Natural killer cell treated with Interleukin-12 subunit alpha and Interleukin-12 subunit beta and Interleukin-15 and Interleukin-18, amount 100 ng/mL, for 72 hours (primary cell): ENCODE data around the gene CTPS1. TPM values are rescaled to one million over a fixed set of nuclear protein-coding genes. Genes with fewer than 3 reads are reported as not detected.
A peak's percentile ranks its signal among the peaks of the same experiment; 100 is the strongest.

Experiments used
- ATAC-seq, 2 donors: fragments of 150-1000 bp; cut with Tn5 transposase in 1 of 2; sonication (Bioruptor Pico), chemical (Tn5 transposase) in 1 of 2; 2 replicates each; pipeline ENCODE4 v1.10.0; 2021
- DNase-seq: peaks from one replicate; pipeline ENCODE4 v3.0.0; 2022; ENCODE audit warnings: low spot score
- H3K27ac Mint-ChIP-seq, 2 donors: 1 replicate in 1 of 2; 2 replicates in 1 of 2; pipeline ENCODE4 v1.8.0; 2022; ENCODE audit warnings: mixed read lengths in 2 of 2, mild to moderate bottlenecking in 1 of 2, moderate library complexity in 1 of 2
- H3K27me3 Mint-ChIP-seq, 2 donors: 1 replicate in 1 of 2; 2 replicates in 1 of 2; pipeline ENCODE4 v1.8.0; 2022; ENCODE audit warnings: mixed read lengths in 2 of 2
- H3K36me3 Mint-ChIP-seq: one replicate; pipeline ENCODE4 v1.8.0; 2022; ENCODE audit warnings: mixed read lengths
- H3K4me1 Mint-ChIP-seq, 2 donors: 1 replicate in 1 of 2; 2 replicates in 1 of 2; pipeline ENCODE4 v1.8.0; 2022; ENCODE audit warnings: low read depth in 2 of 2, mixed read lengths in 2 of 2, mild to moderate bottlenecking in 1 of 2
- H3K4me3 Mint-ChIP-seq: one replicate; pipeline ENCODE4 v1.8.0; 2022; ENCODE audit warnings: mixed read lengths
- H3K9me3 Mint-ChIP-seq: 2 replicates; pipeline ENCODE4 v1.8.0; 2022; ENCODE audit warnings: mixed read lengths
- total RNA-seq, 2 donors: library from RNA; stranded (reverse); gene quantifications; one replicate each; pipeline ENCODE4 v1.2.3, GENCODE V29; 2022

CTPS1 gene
- total RNA-seq, 2 donors from 2014 or later: 83.1 to 152 TPM

DNA sequence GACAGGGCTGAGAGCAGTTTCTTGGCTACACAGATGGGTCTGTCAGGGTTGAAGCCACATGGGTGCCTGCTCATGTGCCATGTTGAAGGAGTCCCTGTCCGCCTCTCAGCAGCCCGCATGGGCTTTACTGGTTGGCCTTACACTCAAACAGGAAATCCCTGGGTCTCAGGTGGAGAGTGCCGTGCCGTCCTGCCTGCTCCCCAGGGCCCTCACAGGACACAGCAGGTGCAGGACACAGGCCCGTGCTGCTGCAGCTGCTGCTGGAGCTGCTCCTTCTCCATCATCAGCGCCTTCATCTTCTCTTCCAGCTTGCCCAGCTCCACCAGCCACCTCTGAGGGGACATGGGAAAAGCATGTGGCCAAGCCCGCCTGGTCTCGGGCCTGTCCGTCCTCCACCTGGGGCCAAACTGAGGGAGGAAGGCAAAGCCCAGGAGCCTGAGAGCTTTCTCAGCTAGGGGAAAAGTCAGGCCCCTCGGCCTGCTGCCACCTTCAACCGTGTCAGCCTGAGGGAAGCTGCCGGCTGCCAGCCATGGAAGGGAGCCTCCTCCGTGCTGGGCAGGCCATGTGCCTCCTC is 36.5 kb downstream of the CTPS1 start:
- ATAC-seq (no peak), DNase-seq (no peak)
- no peak overlapping the region for H3K27ac Mint-ChIP-seq
- peaks cover 0 to 7% of the 10 kb centered on the region in 2 donors for H3K4me1 Mint-ChIP-seq
- no peaks in the 10 kb centered on the region for H3K27me3 Mint-ChIP-seq
- H3K9me3 Mint-ChIP-seq: no peaks in the 10 kb centered on the region
- H3K4me3 Mint-ChIP-seq: no peak overlapping the region
- peaks cover 18% of the 10 kb centered on the region for H3K36me3 Mint-ChIP-seq

- Mint-ChIP-seq H3K27ac (no peak overlapping the region), H3K27me3 (no peaks in the 10 kb centered on the region), H3K9me3 (no peaks in the 10 kb centered on the region), H3K4me1 (peaks cover 0 to 7% of the 10 kb centered on the region in 2 donors), H3K36me3 (peaks cover 7% of the 10 kb centered on the region), H3K4me3 (no peak overlapping the region)
- no peak for ATAC-seq
- DNase-seq: no peak
Measured at GRCh38 chr1:41017141-41018017, 37.9 kb downstream of the CTPS1 start.

DNA sequence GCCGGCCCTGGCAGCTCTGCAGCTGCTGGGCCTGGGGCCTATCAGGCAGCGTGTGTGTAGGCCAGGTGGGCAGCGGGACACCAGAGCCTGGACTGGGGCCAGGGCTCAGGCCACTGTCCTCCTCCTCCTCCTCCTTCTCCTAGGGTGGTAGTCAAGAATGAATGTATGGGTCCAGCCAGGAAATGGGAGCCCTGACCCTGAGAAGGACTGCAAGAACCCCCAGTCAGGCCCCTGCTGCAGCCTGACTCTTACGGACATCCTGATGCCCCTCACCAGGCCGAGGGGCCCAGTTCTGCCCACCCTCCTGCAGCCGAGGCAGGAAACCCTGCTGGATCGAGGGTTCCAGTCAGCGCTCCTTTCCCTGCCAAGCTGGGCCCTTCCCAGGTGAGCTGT is 38.5 kb downstream of the CTPS1 start:
- Mint-ChIP-seq H3K27ac (no peak overlapping the region), H3K27me3 (no peaks in the 10 kb centered on the region), H3K36me3 (peaks cover 5% of the 10 kb centered on the region), H3K4me3 (no peak overlapping the region), H3K9me3 (no peaks in the 10 kb centered on the region), H3K4me1 (peaks cover 0 to 7% of the 10 kb centered on the region in 2 donors)
- DNase-seq: no peak
- ATAC-seq: no peak

- Mint-ChIP-seq H3K9me3 (no peaks in the 10 kb centered on the region), H3K36me3 (peaks cover 5% of the 10 kb centered on the region), H3K4me3 (no peak overlapping the region), H3K4me1 (peaks cover 0 to 7% of the 10 kb centered on the region in 2 donors), H3K27me3 (no peaks in the 10 kb centered on the region), H3K27ac (no peak overlapping the region)
- no peak for ATAC-seq
- no peak for DNase-seq
Measured at GRCh38 chr1:41019353-41019745, 39.9 kb downstream of the CTPS1 start.

- H3K4me1 Mint-ChIP-seq: peaks cover 0 to 3% of the 10 kb centered on the region in 2 donors
- peaks cover 5% of the 10 kb centered on the region for H3K36me3 Mint-ChIP-seq
- H3K27ac Mint-ChIP-seq: no peak overlapping the region
- no peak overlapping the region for H3K4me3 Mint-ChIP-seq
- H3K9me3 Mint-ChIP-seq: no peaks in the 10 kb centered on the region
- no peak for ATAC-seq
- DNase-seq: no peak
- no peaks in the 10 kb centered on the region for H3K27me3 Mint-ChIP-seq
Measured at GRCh38 chr1:41020109-41020576, 40.6 kb downstream of the CTPS1 start.

DNA sequence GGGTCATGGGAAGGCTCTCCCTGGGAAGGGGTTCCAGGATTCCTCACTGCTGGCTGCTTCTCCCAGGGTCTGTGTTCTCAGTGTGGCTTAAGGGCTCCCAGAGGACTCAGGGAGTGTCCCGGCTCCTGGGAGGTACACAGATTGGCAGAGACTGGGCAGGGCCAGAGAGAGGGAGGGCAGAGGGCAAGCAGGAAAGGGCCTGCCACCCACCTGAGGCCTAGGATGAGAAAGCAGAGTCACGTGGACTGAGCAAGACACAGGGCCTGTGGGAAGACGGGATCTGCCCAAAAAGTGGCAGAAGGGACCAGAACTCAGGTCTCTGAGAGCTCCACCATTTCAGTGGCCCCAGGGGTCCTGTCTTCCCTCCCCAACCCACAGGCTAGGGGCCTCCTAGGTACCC is 41.2 kb downstream of the CTPS1 start:
- Mint-ChIP-seq H3K9me3 (no peaks in the 10 kb centered on the region), H3K27me3 (no peaks in the 10 kb centered on the region), H3K36me3 (peaks cover 5% of the 10 kb centered on the region), H3K4me1 (peaks cover 0 to 3% of the 10 kb centered on the region in 2 donors), H3K4me3 (no peak overlapping the region), H3K27ac (no peak overlapping the region)
- DNase-seq: no peak
- ATAC-seq: no peak

GRCh38 chr1:41021526-41022308 is 42.2 kb downstream of the CTPS1 start, which contains the start of gene SLFNL1:
TSS of gene SLFNL1 (minus strand) at chr1:41021725. CDS start at chr1:41020660, 1,065 bp downstream.
- H3K4me1 Mint-ChIP-seq: peaks cover 5 to 7% of the 10 kb centered on the region in 2 donors
- H3K9me3 Mint-ChIP-seq: no peaks in the 10 kb centered on the region
- DNase-seq (no peak), ATAC-seq (no peak)
- H3K4me3 Mint-ChIP-seq: no peak within 1 kb of the TSS
- H3K27me3 Mint-ChIP-seq: no peaks in the 10 kb centered on the region
- no peak within 1 kb of the TSS for H3K27ac Mint-ChIP-seq
- H3K36me3 Mint-ChIP-seq: no peaks in the 10 kb centered on the region

DNA sequence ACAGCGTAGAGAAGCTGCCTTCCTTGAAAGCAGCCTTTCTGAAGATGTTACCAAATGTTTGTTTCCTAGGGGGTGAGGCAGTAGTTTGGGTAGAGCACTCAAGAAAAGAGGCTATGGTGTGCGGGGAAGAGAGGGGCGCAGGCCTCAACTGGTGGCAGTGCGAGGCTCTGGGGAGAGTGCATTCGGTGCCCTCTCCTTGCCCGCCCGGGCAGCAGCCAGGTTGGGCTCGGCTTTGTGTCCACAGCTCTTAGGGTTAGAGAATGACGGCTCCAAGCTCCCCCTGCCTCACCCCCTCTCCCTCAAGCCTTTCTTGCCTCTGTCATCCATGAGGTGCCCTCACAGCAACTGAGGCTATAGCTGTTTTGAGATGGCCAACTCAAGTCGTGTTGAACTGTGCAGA is 42.9 kb downstream of the CTPS1 start:
- DNase-seq (no peak), ATAC-seq (no peak)
- Mint-ChIP-seq H3K4me3 (no peak overlapping the region), H3K27ac (no peak overlapping the region), H3K9me3 (no peaks in the 10 kb centered on the region), H3K36me3 (no peaks in the 10 kb centered on the region), H3K27me3 (no peaks in the 10 kb centered on the region), H3K4me1 (peaks cover 5 to 7% of the 10 kb centered on the region in 2 donors)

DNA sequence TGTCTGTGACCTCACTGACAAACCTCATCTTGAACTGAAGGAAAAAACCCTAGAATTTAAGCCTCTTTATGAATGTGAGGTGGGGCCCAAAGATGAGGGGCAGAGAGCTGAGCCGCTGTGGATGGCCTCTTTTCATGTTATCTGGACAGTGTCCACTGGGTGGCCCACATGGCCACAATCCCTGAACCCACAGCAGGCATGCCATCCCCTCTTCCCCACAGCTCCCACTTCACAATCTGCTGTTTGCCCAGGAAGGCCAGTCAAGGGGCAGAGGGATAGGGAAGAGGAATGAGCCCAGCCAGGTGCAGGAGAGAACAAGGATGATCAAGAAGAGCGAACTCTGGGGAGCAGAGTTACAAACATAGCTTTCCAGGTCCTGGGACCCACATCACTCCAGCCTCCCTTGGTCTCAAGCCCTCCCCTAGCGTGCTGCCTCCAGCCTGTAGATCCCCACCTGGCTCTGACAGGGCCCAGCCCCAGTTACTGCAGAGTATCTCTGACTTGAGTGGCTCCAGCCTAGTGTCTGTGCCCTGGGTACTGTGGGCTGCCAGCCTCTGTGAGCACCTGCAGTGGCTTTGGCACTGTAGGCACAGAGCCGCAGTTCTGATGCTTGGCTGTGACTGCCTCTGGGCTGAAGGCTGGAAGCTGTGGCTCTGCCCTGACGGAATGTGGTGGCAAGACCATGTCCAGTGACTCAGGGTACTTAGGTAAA is 43.9 kb downstream of the CTPS1 start:
- Mint-ChIP-seq H3K27me3 (no peaks in the 10 kb centered on the region), H3K36me3 (no peaks in the 10 kb centered on the region), H3K4me3 (no peak overlapping the region), H3K4me1 (peaks cover 5 to 7% of the 10 kb centered on the region in 2 donors), H3K9me3 (no peaks in the 10 kb centered on the region), H3K27ac (peak overlapping the region in 1 of 2 donors; percentile 67)
- DNase-seq (no peak), ATAC-seq (no peak)

DNA sequence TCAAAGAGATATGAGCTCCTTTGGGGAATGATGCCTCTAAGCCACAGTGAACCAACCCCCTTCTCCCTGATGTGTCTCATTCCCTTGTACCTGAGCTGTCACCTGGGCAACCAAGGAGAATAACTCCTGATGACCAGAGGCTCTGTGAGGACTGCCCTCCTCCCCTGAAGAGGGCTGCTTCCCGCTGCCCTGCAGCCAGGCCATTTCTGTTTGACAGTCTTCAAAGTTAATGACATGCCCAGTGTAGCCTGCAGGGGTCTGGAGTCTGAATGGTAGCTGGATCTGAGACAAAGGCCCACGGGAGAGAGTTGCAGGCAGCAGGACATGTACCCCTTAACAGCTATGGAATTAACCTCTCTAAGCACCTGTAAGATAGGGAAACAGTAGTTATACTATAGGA is 45.5 kb downstream of the CTPS1 start:
- Mint-ChIP-seq H3K27ac (no peak overlapping the region), H3K4me1 (peaks cover 5% of the 10 kb centered on the region in 2 donors), H3K36me3 (no peaks in the 10 kb centered on the region), H3K27me3 (no peaks in the 10 kb centered on the region), H3K4me3 (no peak overlapping the region), H3K9me3 (no peaks in the 10 kb centered on the region)
- ATAC-seq: no peak
- DNase-seq: no peak

DNA sequence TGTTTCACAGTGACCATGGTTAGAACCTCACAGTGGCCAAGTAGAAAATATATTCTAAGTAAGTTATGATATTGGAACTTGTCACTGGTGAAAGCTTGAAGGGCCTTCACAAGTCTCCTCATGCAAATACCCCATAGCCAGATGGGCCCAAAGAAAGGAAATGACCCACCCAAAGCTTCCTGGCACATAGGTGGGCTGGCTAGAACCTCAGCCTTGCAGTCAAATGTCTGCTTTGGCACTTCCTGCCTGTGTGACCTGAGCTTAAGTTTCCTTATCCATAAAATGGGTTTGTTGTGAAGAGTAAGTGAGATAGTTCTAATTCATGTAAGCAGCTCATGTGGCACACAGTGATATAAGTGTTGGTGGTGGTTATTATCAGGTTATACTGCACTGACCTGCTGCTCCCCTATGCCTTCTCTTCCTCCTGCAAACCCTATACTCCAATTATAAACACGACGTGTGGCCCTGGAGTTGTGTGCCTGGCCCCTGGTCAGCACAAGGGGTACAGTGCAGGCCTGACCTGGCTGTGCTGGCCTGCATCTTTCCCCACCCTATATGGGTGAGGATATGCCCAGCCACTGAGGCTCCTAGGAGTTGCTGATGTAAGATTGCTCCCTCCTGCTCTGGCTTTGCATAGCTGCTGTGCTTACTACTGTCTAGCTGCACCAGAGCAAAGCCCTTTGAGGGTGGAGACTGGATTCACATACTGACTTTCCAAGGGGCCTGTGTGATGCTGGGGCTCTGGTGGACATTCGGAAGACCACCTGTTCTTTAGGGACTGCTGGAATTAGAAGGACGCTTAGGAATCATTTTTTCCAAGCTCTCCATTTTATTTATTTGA is 46.7 kb downstream of the CTPS1 start:
- DNase-seq (no peak), ATAC-seq (no peak)
- Mint-ChIP-seq H3K9me3 (no peaks in the 10 kb centered on the region), H3K27me3 (no peaks in the 10 kb centered on the region), H3K27ac (no peak overlapping the region), H3K36me3 (no peaks in the 10 kb centered on the region), H3K4me3 (no peak overlapping the region), H3K4me1 (peaks cover 5% of the 10 kb centered on the region in 2 donors)

DNA sequence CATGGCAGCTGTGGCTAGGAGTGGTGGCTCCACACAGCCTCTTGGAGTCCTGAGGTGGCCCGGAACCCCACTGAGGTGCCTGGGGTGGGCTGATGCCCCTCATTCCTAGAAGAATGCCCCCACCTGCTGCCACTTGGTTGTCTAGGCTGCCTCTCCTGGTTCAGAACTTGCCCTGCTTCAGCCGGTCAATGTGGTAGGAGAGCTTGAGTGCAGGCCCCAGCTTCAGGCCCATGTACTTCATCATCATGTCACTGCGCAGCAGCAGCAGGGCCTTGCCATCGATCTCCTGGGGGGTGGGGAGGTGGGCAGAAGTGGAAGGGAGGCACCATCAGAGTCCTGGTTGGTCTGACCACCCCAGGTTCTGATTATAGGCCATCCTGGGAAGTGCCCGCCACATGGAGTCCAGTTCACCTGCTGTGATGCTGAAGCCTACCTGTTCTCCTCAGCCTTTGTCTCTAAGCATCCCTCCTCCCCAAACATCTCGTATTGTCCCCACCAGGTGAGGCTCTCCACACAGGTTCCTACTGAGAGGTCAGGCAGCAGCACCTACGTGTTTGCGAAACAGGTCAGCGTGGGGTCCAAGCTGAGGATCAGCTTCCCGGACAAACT is 48.6 kb downstream of the CTPS1 start:
- H3K9me3 Mint-ChIP-seq: no peaks in the 10 kb centered on the region
- H3K27ac Mint-ChIP-seq: no peak overlapping the region
- H3K36me3 Mint-ChIP-seq: peaks cover 6% of the 10 kb centered on the region
- peaks cover 5% of the 10 kb centered on the region in 2 donors for H3K4me1 Mint-ChIP-seq
- no peak overlapping the region for H3K4me3 Mint-ChIP-seq
- DNase-seq (no peak), ATAC-seq (peak in 1 of 2 donors; percentile 3)
- H3K27me3 Mint-ChIP-seq: no peaks in the 10 kb centered on the region
